Subcutaneous abdominal adipose tissue (tissue), 5 donors: Measurements from ENCODE around the gene FMR1.

Experiments used
- H3K27ac ChIP-seq: one replicate; pipeline ENCODE4 v1.7.0; 2013; ENCODE audit warnings: low read depth, mild to moderate bottlenecking, inconsistent platforms, low read length, moderate library complexity
- H3K27me3 ChIP-seq, 5 donors: one replicate each; pipeline ENCODE4 v1.7.0; 2013; ENCODE audit warnings: low read length in 5 of 5, inconsistent platforms in 1 of 5; ENCODE audit not compliant: control insufficient read depth in 5 of 5, insufficient read depth in 4 of 5
- H3K36me3 ChIP-seq, 5 donors: one replicate each; pipeline ENCODE4 v1.7.0; 2013; ENCODE audit warnings: low read length in 5 of 5; ENCODE audit not compliant: control insufficient read depth in 5 of 5, insufficient read depth in 5 of 5
- H3K4me1 ChIP-seq, 5 donors: one replicate each; pipeline ENCODE4 v1.7.0; 2013; ENCODE audit warnings: low read length in 5 of 5, mild to moderate bottlenecking in 3 of 5, moderate library complexity in 1 of 5; ENCODE audit not compliant: control insufficient read depth in 5 of 5, insufficient read depth in 5 of 5
- H3K4me3 ChIP-seq, 5 donors: one replicate each; pipeline ENCODE4 v1.7.0; 2013; ENCODE audit warnings: low read length in 5 of 5, low read depth in 1 of 5
- H3K9ac ChIP-seq, 5 donors: one replicate each; pipeline ENCODE4 v1.7.0; 2013; ENCODE audit warnings: low read length in 5 of 5, mild to moderate bottlenecking in 4 of 5, moderate library complexity in 3 of 5
- H3K9me3 ChIP-seq, 5 donors: one replicate each; pipeline ENCODE4 v1.7.0; 2013; ENCODE audit warnings: low read length in 5 of 5; ENCODE audit not compliant: control insufficient read depth in 5 of 5
- donor health status: healthy.
- donor health status: healthy.
- donor health status: healthy.
- donor health status: healthy.
- donor health status: healthy.

The FMR1 gene

DNA sequence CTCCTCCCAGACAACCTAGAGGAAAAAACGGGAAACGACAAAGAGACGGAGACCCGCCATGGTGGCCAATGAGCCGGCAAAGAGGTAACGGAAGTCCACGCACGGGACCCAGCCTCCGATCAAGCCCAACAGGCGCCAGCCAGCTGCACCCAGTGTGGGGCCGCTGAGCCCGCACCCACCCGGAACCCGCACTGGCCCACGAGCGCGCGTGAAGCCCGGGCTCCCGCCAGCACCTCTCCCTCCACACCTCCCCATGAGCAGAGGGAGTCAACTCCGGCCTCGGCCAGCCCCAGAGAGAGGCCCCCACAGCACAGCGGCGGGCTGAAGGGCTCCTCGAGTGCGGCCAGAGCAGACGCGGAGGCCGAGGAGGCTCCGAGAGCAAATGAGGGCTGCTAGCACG, 14.6 kb upstream of the FMR1 start:
- Histone ChIP-seq H3K27me3 (no peaks in the 10 kb centered on the region), H3K4me1 (peaks cover 0 to 4% (median 0%) of the 10 kb centered on the region in 5 donors), H3K9me3 (no peaks in the 10 kb centered on the region), H3K36me3 (no peaks in the 10 kb centered on the region), H3K9ac (no peak overlapping the region), H3K4me3 (no peak overlapping the region), H3K27ac (no peak overlapping the region)

DNA sequence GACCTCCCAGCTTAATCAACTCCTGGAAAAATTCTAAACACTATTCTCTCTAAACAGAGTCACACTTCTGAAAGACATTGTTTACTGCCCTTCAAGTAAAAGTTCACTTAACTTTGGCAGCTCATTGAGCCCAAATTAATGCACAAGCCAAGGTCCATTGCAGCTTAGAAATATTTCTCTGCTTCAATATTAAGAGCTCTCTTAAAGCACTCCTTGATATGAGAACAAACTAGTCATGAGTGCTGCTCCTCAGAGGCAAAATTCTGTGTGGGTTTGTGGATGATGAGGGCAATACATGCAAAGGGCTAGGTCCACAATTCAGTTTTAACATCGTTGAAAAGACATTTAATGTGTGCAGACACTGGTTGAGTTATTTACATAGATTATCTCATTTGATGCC, 12.8 kb upstream of the FMR1 start:
- no peaks in the 10 kb centered on the region for H3K36me3 ChIP-seq
- H3K4me1 ChIP-seq: peaks cover 0 to 4% (median 0%) of the 10 kb centered on the region in 5 donors
- H3K9ac ChIP-seq: no peak overlapping the region
- H3K9me3 ChIP-seq: no peaks in the 10 kb centered on the region
- no peak overlapping the region for H3K4me3 ChIP-seq
- no peaks in the 10 kb centered on the region for H3K27me3 ChIP-seq
- no peak overlapping the region for H3K27ac ChIP-seq

DNA sequence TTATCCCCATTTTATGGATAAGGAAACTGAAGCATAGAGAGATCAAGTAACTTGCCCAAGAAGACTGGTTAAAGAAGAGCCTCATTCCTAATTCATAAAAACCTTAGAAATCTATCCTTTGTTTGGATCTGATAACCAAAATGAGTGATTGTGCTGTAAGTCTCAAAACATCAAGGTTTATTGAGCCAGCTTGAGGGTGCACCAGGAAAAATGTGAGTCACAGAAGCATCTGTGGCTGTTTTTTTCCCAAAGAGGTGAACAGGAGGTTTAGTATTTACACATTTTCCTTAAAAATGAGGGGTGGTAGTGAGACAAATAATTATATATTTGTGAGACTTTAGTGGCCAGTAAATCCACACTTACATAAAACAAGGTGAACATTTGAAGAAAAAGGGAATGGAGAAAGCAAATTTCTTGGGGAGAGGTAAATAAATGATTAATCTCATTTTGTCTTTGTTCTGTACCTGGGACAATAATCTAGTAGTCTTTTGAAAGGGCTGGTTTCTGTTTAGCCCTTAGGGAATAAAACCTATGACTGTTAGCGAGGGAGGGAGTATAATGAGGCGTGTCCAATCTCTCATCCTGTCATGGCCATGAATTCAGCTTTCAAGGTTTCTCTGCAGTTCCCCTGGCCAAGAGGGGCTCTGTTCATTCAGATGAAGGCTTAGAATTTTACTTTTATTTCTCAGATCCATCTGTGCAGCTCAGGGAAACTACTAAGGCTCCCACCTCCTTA, 12.2 kb upstream of the FMR1 start:
- H3K4me1 ChIP-seq: peaks cover 0 to 4% (median 0%) of the 10 kb centered on the region in 5 donors
- H3K36me3 ChIP-seq: no peaks in the 10 kb centered on the region
- no peak overlapping the region for H3K27ac ChIP-seq
- no peak overlapping the region for H3K9ac ChIP-seq
- no peaks in the 10 kb centered on the region for H3K27me3 ChIP-seq
- H3K9me3 ChIP-seq: no peaks in the 10 kb centered on the region
- H3K4me3 ChIP-seq: no peak overlapping the region

DNA sequence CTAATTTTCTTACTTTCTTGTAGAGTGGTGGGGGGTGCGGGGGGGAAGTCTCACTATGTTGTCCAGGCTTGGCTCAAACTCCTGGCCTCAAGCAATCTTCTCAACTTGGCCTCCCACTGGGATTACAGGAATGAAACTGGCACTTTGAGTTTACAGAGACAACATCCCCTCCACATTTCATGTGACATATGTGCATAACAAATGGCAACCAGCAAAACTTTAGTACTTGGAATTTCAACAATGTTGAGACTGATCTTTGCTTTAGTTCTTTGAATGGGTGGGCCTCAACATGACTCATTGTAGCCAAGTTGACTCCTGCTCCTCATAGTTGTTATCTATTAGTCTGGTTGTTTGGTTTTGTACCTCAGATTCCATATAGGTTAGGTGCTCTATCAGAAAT, 11.4 kb upstream of the FMR1 start:
- Histone ChIP-seq H3K4me3 (no peak overlapping the region), H3K4me1 (peaks cover 0 to 4% (median 0%) of the 10 kb centered on the region in 5 donors), H3K9me3 (no peaks in the 10 kb centered on the region), H3K36me3 (no peaks in the 10 kb centered on the region), H3K9ac (no peak overlapping the region), H3K27ac (no peak overlapping the region), H3K27me3 (no peaks in the 10 kb centered on the region)

DNA sequence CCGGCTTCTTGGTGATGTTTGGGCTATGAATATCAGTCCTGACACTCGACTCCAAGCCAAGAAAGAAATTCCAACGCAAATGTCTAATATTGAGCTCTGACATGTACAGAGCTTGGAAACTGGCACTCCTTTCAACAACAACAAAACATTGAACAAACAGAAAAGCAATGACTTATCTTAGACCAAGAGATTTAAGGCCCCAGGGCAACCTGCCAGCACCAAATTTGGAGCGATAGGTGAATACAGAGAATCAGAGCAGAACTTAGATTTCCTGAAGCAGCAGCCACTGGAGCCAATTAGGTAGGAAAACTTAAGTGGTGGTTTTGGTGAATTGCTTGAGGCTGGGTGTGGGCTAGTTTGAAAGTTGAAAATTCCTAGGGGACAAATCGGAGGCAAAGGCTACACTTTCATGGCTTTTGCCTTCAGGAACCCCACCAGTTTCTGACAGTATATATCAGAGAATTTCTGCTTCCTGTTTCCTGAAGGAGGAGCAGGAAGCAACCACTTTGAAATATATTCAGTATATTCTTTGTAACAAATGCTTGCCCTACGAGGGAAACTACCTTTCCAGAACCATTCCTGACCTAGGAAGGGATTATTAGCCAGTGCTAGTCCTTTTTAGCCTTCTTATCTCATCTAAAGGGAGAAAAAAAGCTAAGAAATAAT, 10.1 kb upstream of the FMR1 start:
- Histone ChIP-seq H3K36me3 (no peaks in the 10 kb centered on the region), H3K9ac (no peak overlapping the region), H3K4me1 (peaks cover 0 to 4% (median 0%) of the 10 kb centered on the region in 5 donors), H3K9me3 (no peaks in the 10 kb centered on the region), H3K27me3 (no peaks in the 10 kb centered on the region), H3K27ac (no peak overlapping the region), H3K4me3 (no peak overlapping the region)

DNA sequence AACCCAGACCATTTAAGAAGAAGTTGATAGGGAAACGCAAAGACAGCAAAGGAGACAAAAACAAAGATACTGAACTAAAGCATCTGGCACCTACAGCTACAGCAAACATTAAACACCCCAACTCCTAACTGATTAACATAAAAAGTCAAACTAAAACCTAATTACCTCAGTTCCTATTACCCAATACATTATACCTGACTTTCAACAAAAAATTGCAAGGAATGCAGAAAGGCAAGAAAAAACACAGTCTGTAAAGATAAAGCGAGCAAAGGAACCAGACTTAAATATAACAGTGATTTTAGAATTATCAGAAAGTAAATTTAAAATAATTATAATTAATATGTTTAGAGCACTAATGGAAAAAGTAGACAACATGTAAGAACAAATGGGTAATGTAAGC, 9.4 kb upstream of the FMR1 start:
- H3K4me3 ChIP-seq: no peak overlapping the region
- H3K27me3 ChIP-seq: no peaks in the 10 kb centered on the region
- H3K9ac ChIP-seq: no peak overlapping the region
- H3K27ac ChIP-seq: no peak overlapping the region
- peaks cover 0 to 4% (median 0%) of the 10 kb centered on the region in 5 donors for H3K4me1 ChIP-seq
- no peaks in the 10 kb centered on the region for H3K9me3 ChIP-seq
- H3K36me3 ChIP-seq: no peaks in the 10 kb centered on the region

DNA sequence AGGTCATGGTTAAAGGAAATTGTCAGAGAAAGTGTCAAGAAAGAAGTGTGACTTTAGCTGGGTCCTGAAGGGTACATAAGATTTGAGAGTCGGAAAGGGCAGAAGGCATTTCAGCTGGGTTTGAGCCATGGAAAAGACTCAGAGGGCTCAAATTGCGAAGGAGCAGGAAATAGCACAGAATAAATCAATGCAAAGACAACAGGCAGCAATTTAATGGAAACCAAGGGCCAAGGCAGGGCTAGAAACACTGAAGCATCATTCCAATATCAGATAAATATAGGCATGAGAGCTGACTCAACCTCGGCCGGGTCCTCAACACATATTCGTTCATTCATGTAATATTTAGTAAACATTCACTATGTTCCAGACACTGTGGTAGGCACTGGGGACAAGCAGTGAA, 3.6 kb upstream of the FMR1 start:
- Histone ChIP-seq H3K27ac (no peak overlapping the region), H3K4me3 (no peak overlapping the region), H3K9ac (no peak overlapping the region), H3K4me1 (peaks cover 0 to 13% (median 6%) of the 10 kb centered on the region in 5 donors), H3K36me3 (no peaks in the 10 kb centered on the region), H3K27me3 (no peaks in the 10 kb centered on the region), H3K9me3 (no peaks in the 10 kb centered on the region)

DNA sequence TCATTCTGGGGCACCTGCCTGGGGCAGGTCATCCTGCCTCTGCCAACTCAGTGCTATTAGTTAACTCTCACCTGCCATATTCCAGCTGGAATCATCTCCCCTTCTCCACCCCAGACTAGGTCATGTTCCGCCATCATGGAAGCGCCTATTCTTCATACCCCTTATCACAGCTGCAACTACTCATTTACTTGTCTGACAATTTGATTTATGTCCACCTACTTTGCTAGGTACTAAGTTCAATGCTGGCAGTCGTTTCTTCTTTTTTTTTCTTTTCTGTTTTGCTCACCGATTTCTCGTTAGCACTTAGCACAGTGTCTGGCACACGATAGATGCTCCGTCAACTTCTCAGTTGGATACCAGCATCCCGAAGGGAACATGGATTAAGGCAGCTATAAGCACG, 1.1 kb upstream of the FMR1 start:
- Histone ChIP-seq H3K27ac (no peak overlapping the region), H3K4me3 (no peak overlapping the region)

DNA sequence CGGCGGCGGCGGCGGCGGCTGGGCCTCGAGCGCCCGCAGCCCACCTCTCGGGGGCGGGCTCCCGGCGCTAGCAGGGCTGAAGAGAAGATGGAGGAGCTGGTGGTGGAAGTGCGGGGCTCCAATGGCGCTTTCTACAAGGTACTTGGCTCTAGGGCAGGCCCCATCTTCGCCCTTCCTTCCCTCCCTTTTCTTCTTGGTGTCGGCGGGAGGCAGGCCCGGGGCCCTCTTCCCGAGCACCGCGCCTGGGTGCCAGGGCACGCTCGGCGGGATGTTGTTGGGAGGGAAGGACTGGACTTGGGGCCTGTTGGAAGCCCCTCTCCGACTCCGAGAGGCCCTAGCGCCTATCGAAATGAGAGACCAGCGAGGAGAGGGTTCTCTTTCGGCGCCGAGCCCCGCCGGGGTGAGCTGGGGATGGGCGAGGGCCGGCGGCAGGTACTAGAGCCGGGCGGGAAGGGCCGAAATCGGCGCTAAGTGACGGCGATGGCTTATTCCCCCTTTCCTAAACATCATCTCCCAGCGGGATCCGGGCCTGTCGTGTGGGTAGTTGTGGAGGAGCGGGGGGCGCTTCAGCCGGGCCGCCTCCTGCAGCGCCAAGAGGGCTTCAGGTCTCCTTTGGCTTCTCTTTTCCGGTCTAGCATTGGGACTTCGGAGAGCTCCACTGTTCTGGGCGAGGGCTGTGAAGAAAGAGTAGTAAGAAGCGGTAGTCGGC, 528 bp downstream of the FMR1 start:
- Histone ChIP-seq H3K36me3 (no peaks in the 10 kb centered on the region), H3K9me3 (no peaks in the 10 kb centered on the region), H3K27ac (peak overlapping the region; percentile 66), H3K27me3 (no peaks in the 10 kb centered on the region), H3K4me1 (peaks cover 0 to 21% (median 13%) of the 10 kb centered on the region in 5 donors), H3K9ac (peak overlapping the region; percentile 23 to 81 (median 73)), H3K4me3 (peak overlapping the region; percentile 54 to 78 (median 73))

More for the DNA sequence above, 1.1 kb upstream of the FMR1 start:
- Histone ChIP-seq H3K27me3 (no peaks in the 10 kb centered on the region), H3K4me1 (peaks cover 0 to 21% (median 13%) of the 10 kb centered on the region in 5 donors), H3K36me3 (no peaks in the 10 kb centered on the region), H3K9ac (no peak overlapping the region), H3K9me3 (no peaks in the 10 kb centered on the region)

DNA sequence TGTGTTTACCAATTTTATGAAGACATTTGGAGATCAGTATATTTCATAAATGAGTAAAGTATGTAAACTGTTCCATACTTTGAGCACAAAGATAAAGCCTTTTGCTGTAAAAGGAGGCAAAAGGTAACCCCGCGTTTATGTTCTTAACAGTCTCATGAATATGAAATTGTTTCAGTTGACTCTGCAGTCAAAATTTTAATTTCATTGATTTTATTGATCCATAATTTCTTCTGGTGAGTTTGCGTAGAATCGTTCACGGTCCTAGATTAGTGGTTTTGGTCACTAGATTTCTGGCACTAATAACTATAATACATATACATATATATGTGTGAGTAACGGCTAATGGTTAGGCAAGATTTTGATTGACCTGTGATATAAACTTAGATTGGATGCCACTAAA, 1.9 kb downstream of the FMR1 start:
- H3K27ac ChIP-seq: no peak overlapping the region

More for the DNA sequence above, 1.9 kb downstream of the FMR1 start:
- Histone ChIP-seq H3K4me3 (peak overlapping the region in 1 of 5 donors; percentile 74), H3K4me1 (peaks cover 0 to 21% (median 17%) of the 10 kb centered on the region in 5 donors), H3K9ac (peak overlapping the region in 2 of 5 donors; percentile 13 to 20), H3K9me3 (no peaks in the 10 kb centered on the region), H3K27me3 (no peaks in the 10 kb centered on the region), H3K36me3 (no peaks in the 10 kb centered on the region)
